ENCODE results near the gene UNC13C.

DNA sequence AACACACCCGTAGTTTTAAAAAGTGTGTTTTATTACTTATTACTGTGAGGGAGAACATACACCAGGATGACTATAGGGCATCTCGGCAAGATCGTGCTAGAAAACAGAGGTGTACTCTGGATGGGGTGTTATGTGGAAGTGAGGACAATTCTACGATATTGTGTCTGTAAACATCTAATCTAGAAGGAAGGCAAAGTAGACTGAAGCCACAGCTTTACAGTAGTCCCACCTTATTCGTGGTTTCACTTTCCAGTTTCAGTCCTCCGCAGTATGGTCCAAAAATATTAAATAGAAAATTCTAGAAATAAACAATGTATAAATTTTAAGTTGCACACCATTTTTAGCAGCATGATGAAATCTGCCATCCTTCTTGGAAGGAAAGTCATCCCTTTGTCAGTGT is 277.9 kb downstream of the UNC13C start:
- TF ChIP-seq, protein P1, sequence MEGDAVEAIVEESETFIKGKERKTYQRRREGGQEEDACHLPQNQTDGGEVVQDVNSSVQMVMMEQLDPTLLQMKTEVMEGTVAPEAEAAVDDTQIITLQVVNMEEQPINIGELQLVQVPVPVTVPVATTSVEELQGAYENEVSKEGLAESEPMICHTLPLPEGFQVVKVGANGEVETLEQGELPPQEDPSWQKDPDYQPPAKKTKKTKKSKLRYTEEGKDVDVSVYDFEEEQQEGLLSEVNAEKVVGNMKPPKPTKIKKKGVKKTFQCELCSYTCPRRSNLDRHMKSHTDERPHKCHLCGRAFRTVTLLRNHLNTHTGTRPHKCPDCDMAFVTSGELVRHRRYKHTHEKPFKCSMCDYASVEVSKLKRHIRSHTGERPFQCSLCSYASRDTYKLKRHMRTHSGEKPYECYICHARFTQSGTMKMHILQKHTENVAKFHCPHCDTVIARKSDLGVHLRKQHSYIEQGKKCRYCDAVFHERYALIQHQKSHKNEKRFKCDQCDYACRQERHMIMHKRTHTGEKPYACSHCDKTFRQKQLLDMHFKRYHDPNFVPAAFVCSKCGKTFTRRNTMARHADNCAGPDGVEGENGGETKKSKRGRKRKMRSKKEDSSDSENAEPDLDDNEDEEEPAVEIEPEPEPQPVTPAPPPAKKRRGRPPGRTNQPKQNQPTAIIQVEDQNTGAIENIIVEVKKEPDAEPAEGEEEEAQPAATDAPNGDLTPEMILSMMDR (IDR thresholded peaks at IDR 0.05; ENCODE audit: insufficient read depth, low read depth, low read length), result no peak
- TF ChIP-seq EZH2 (IDR thresholded peaks at IDR 0.05; ENCODE audit: insufficient read depth, low read length), result no peak

Data from astrocyte (in vitro differentiated cells and primary cell).